Raji (cell line): ENCODE data around the gene HOXB3.

Experiments
- POLR2A ChIP-seq: IDR thresholded peaks from 2 replicates; pipeline ENCODE4 v1.6.1; 2011; ENCODE audit warnings: low read depth, low read length, control low read depth; ENCODE audit not compliant: insufficient read depth

HOXB3 gene

DNA sequence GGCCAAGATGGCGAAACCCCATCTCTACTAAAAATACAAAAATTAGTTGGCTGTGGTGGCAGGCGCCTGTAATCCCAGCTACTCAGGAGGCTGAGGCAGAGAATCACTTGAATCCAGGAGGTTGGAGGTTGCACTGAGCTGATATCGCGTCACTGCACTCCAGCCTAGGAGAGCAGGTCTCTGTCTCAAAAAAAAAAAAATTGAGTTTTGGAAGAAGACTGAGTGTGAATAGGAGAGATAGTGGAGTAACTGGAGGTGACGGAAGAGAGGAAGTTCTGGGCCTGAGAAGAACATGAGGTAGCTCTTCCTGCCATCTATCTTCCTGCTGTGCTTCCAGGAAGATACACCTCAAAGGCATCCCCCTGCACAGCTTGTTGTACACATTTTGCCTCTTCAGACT, 70.6 kb downstream of the HOXB3 start:
- TF ChIP-seq POLR2A = no peak

DNA sequence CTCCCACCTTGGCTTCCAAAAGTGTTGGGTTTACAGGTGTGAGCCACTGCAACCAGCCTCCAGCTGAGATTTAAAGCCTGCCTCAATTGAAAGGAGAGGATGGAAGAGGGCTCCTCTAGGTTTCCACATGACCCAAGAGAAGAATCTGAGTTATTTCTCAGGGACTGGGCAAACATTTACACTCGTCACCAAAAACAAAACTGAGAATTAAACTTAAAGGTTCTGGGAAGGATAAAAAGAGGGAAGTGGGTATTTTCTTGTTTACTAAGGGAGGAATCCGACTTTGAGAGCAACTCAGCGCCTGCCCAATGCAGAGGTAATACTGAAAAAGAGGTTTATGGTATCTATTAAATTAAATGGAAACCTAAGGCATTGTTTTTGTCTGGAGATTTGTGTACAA, 72.6 kb downstream of the HOXB3 start:
- TF ChIP-seq POLR2A = no peak

DNA sequence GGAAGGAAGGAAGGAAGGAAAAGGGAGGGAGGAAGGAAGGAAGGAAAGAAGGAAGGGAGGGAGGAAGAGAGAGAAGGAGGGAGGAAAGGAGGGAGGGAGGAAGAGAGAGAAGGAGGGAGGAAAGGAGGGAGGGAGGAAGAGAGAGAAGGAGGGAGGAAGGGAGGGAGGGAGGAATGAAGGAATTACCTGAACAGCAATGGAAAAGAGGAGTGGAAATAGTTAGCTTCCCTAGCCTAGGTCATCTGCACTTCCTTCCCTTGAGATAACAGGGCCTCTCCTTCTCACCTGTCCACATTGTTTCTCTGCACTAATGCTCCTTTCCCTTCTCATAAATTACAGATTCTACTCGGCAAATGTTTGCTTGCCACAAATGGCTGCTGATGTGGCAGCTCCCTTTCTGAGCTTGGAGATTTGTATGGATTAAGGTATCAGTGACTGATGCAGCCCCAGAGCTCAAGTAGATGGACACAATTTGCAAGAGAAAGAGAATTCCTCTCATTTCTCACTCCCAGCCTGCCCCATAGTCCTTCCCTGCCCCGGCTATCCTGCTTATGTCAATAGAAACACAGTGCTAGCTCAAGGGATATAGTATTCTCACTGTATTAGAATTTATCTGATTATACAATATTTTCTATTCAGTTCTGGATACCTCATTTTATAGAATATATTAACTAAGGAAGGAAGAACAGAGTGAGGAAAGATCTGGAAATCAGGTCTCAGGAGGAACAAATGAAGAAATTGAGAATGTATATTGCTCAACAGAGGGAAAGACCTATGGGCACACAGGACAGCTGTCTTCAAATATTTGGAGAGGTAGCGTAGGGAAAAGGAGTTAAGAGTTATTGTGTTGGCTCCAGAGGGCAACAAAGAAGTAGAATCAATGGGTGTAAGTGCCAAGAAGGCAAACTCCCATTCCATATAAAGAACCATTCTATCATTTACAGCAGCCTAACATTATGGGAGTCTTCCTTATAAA, 73.8 kb downstream of the HOXB3 start:
- no peak for TF ChIP-seq POLR2A

DNA sequence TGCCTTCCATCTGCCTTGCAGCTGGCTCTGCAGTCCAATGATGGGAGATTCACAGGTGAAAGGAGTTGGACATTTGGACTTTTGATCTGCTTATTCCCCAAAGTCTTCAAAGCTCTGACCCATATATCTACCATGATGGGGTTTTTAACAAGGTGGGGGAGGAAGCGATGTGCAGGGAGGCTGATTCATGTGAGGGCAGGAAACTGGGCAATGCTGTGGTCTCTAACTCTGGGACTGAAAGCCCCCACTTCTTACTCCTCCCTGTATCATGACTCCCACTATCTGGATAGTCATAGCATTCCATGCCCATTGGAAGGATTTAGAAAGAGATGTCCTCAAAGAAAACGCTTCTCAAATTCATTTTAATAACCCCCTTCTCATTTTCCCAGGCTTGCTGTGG, 75.6 kb downstream of the HOXB3 start:
- TF ChIP-seq POLR2A = no peak

DNA sequence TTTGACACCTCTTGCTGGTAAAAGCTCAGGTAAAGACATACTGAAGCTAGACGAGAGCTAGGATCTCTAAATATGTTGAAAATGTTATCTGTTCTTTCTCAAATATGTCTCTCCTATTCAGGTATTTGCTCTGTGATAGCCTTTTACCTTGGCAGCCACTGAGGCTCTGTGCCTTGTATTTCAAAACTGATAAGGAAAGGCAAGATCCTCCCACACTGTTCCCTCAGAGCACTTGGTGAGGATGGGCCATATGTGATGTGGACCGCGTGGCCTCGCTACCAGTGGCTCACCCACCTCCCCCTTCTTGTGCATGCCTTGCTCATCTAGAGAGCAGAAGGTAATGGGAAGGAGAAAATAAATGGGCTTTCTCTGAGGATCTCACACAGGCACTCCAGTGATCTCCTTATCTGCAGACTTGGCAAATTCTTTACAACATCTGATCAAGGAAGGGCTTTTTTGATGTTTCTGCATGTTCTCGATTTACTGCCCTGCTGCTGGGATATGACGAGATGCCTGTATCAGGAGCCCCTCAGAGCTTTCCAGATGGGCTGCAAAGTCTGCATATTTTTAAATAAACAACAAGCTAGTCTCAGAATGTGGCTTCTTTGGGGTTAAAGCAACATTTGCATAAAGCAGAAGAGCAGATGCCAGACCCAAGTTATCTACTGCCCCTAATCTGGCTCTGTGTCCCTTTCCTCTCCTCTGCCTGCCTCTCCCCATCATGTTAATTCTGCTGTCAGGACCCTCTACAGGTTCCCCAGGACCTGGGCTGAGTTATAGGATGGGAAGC, 76.2 kb downstream of the HOXB3 start:
- TF ChIP-seq POLR2A = no peak

DNA sequence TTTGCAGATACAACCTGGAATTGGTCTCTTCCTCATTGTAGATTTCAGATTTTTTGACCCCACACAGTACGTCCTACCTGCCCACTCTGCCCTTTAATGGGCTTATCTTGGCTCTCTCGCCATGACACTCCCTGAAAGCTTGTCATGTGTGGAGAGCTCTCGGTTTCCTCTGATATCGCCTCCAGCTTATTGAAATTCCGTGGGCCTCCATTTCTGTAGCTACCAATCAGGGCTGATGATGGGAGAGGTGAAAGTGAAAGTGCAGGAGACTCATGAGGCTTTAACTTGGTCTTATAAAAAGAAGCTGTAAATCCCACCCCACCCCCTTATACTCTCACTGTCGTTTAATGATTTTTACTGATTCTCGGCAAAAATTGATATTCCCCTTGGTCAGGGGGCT, 76.9 kb downstream of the HOXB3 start:
- no peak for TF ChIP-seq POLR2A

DNA sequence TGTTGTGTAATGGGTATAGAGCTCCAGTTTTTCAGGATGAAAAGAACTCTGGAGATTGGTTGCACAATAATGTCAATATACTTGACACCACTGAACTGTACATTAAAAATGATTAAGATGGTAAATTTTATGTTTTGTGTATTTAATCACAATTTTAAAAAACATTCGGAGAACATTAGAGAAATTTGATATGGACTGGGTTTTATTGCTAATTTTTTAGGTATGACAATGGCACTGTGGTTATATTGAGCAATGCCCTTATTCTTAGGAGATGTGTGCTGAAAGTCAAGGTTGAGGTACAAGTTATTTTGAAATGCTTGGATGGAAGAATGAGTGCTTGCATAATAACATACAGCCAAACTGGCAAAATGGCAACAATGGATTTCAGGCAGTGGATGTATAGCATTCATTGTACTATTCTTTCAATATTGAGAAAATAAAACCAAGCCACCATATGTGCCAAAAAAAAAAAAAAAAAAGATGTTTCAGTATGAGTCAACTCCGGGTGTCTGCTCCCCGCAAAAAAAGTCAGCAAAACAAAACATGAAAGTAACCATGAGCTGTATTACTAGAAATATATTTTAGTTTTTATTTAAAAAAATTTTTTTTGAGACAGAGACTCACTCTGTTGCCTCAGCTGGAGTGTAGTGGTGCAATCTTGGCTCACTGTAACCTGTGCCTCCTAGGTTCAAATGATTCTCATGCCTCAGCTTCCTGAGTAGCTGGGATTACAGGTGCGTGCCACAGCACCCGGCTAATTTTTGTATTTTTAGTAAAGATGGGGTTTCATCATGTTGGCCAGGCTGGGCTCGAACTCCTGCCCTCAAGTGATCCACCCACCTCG, 79.1 kb downstream of the HOXB3 start:
- TF ChIP-seq POLR2A = no peak

DNA sequence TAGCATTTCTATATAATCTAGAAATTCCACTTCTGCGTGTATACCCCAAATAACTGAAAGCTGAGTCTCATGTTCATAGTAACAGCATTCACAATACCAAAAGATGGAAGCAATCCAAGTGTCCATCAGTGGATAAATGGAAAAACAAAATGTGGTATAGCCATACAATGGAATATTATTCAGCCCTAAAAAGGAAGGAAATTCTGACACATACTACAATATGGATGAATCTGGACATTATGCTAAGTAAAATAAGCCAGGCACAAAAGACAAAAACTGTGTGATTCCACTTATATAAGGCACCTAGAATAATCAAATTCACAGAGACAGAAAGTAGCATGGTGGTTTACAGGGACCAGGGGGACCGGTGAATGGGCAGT, 79.7 kb downstream of the HOXB3 start:
- TF ChIP-seq POLR2A = no peak

DNA sequence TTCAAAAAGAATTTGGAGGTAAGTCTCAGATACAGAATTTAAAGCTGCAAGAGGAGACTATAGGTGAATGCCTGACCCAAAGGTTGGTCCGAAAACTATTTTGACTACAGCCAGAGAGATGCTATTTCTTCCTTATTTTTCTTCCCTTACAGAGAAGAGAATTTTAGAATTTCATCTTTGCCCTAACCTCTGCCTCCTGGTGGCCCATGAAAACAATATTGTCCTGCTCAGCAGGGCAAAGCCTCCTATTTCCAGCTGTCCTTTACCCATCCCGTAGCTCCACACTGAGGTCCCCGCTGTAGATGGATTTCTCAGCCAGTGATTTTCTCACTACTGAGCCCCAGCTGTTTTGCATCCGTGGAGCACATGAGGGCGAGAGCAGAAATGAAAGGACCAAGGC, 83.8 kb downstream of the HOXB3 start:
- TF ChIP-seq POLR2A = no peak

DNA sequence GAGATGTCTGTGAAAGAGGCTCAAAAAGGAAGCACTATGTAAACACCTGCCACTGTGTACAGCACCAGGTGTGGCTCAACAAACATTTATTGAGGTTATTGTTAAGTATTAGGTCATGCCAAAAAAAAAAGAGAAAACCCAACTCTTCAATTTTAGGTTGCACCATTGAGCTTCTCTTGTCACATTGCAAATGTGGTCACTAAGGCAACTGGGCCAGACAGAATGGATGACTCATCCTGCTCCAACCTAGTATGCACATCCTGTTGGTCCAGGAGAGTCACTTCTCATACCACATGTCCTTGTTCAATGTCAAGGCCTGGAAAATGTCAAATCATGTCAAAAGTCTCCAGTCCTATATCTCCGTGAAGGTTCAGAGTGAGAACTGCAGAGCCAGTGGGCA, 84.3 kb downstream of the HOXB3 start:
- TF ChIP-seq POLR2A = no peak

DNA sequence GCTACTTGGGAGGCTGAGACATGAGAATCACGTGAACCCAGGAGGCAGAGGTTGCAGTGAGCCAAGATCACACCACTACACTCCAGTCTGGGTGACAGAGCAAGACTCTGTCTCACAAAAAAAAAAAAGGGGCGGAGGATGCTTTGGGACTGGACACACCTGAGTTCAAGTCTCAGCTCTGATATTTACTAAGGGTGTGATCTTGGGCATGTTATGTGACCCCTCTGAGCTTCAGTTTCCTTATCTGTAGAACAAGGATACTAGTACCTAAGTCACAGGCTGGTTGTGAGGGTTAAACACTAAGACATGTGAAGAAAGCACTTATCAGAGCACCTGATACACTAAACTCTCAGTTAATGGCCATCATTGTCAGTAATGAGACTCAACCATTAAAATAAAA, 85.1 kb downstream of the HOXB3 start:
- TF ChIP-seq POLR2A = no peak

DNA sequence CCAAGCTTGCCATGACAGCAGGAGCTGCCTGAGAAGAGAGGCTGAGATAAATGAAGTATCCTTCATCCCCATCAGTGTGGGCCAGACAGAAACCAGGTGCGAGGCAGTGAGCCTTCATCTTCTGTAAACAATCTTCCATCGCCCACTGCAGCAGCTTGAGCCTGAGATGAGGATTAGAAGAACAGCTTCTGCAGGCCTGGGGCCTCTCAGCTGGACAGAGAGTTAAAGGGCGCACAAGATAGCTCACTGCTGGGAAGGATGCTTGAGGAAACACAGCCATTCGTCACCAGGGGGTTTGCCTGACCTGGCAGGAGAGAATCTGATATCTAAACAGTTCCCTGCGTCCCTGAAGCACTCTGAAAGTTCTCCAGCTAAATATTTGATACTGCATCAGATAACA, 86.3 kb downstream of the HOXB3 start:
- no peak for TF ChIP-seq POLR2A

DNA sequence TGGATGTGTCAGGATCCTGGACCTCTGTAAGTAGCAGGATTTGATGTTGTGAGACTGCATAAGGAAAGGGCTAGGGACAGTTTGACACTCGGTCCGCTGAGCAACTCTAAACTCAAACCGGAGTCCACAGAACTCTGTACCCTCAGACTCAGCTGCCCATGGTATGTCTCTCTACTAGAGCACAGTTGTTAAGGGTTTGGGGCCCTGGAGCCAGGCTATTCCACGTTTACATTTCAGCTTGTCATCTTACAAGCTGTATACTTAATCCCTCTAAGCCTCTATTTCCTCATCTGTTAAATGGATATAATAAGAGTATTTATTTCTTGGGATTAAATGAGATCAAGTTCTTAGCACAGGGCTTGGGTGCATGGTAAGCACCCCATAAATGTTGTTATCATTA, 87.1 kb downstream of the HOXB3 start:
- TF ChIP-seq POLR2A = no peak

DNA sequence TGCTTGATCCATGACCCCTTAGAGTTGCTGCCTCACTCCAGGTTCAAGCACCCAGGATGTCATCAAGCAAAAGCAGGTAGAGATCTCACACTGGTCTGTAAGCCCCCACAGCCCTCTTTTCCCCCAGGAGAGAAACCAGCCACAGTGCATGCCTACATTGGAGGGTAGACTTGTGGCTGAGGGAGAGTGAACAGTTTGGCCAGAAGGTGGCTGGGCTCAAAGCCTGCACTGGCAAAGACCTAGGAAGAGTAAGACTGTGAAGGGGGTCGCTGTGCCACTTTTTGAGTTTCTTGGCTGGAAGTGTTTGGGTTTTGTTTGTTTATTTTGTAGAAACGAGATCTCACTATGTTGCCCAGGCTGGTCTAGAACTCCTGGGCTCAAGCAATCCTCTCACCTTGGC, 87.7 kb downstream of the HOXB3 start:
- TF ChIP-seq POLR2A = no peak
